NCI-H2081 treated with DMSO at 0.1 percent for 48 hours (cell line): ENCODE measurements around the gene LRRC2.
"Not testable (repeated sequence)": the region's sequence is repeated elsewhere in the genome, so short reads cannot be mapped to it uniquely, and the experiment has no call there.

Experiments used
- DNase-seq: peaks from one replicate; lab custom pipeline; 2025; lab: John Stamatoyannopoulos, UW

Gene LRRC2

DNA sequence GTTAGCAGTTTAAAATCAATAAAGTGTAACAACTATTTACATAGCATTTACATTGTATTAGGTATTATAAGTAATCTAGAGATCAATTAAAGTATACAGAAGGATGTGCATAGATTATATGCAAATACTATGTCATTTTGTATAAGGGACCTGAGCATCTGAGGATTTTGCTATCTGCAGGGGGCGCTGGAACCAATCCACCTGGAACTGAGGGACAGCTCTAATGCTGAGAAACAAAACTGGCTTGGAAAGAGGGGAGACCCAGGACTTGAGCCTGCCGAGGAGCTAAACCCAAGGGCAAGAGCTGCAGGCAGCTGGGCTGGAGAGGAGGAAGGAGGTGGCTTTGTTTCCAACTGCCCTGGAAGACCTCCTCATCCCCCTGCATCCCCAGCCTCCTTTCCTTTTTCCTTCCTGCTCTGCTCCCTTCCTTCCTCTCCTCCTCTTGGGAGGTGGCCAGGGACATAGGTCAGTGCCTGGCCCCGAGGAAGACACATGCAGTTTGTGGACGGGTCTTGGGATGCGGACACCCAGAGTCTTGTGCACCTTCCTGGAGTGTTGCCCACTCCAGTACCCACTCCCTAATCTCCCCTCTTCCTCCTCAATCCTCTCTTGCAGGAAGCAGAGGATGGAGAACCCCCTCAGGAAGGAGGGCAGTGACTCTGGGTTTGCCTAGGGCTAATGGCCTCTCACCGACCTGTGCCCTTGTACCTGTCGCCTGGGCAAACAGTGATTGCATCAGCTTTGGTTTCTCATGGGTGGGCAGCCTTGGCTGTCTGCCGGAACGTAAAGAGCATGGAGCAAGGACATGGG lies 69.2 kb downstream of the LRRC2 start:
- DNase-seq = no peak

- DNase-seq = no peak
Observed at GRCh38 chr3:46495901-46496456, 70.1 kb downstream of the LRRC2 start.

DNA sequence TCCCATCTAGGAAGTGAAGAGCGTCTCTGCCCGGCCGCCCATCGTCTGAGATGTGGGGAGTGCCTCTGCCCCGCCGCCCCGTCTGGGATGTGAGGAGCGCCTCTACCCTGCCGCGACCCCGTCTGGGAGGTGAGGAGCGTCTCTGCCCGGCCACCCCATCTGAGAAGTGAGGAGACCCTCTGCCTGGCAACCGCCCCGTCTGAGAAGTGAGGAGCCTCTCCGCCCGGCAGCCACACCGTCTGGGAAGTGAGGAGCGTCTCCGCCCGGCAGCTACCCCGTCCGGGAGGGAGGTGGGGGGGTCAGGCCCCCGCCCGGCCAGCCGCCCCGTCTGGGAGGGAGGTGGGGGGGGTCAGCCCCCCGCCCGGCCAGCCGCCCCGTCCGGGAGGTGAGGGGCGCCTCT lies 71.6 kb downstream of the LRRC2 start:
- not testable (repeated sequence) for DNase-seq

GRCh38 chr3:46492890-46493547 lies 73.1 kb downstream of the LRRC2 start:
- no peak for DNase-seq

GRCh38 chr3:46491089-46492070 lies 74.7 kb downstream of the LRRC2 start:
- DNase-seq = no peak

DNA sequence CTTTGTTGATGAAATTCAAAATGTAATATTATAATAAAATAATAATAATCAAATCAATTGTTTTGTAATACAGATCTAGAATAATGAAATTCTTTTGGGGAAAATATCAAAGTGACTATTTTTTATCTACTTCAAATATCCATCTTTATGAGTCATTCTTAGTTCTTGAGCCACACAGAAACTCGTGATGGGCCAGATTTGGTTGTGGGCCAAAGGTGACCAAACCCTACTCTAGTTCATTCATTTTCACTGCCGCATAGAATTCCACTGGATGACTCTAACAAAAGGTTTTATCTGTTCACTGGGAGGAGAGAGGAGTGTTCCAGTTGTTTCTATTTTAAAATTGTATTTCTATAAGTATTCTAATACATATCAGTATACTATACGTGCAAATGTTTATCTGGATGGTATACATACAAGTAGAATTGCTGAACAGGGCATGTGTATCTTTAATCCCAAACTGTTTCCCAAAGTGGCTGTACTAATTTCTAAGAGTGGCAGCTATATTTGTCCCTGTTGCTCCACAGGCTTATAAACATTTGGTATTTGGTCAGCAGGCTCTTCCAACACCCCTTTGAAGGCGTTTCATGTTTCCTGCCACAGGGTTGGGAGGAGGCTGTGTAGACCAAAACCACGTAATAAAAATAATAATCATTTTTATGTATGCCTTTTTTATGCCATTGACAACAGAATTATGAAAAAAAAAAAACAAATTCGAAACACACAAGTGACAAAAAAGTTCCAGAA lies 75.6 kb downstream of the LRRC2 start:
- no peak for DNase-seq

DNA sequence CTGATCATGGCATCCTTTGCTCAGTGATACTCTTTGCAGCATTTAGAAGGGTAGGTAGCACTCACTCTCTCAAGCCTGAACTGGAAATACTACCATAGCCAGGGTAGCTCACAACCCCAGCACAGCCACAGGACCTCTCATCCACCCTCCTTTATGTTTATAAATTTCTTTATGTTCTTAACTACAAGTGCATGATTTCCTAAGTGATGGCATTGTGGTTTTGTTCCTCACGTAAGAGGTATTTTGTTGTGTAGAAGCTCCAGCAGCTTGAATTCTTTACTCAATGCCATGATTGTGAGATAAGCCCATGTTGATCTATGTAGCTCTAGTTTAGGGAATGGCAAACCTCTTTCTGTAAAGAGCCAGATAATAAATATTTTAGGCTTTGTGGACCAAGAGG lies 76.2 kb downstream of the LRRC2 start:
- no peak for DNase-seq

- no peak for DNase-seq
Observed at GRCh38 chr3:46489381-46489780, 76.7 kb downstream of the LRRC2 start.

DNA sequence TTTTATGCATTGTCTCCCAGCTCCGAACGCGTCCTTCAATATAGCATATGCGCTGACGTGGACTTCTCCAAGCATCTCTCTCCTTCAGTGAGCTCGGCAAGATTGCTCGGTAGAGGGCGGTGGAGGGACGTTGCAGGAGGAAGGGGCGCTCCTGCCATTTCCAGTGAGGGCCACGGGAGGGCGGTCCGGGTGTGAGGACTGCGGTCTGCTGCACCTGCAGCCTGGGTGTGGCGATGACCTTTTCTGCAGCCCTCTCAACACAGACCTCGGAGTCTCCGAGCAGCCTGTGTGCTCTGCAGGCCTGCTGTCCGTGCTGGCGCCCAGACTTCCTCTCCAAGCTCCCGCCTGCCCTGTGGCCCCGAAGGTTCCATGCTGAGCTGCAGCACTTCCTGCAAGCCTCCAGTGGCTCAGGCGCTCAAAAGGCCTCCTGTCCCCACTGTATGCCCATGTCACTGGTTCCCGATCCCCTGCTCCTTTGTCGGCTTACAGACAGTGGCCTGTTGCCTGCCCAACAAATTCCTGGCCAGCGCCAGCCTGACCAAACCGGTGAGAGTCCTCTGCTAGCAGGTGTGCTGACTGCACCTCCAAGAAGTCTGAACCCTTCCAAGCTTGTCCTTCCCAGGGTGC lies 77.3 kb downstream of the LRRC2 start:
- no peak for DNase-seq

GRCh38 chr3:46485779-46486175 lies 80.3 kb downstream of the LRRC2 start:
- no peak for DNase-seq

DNA sequence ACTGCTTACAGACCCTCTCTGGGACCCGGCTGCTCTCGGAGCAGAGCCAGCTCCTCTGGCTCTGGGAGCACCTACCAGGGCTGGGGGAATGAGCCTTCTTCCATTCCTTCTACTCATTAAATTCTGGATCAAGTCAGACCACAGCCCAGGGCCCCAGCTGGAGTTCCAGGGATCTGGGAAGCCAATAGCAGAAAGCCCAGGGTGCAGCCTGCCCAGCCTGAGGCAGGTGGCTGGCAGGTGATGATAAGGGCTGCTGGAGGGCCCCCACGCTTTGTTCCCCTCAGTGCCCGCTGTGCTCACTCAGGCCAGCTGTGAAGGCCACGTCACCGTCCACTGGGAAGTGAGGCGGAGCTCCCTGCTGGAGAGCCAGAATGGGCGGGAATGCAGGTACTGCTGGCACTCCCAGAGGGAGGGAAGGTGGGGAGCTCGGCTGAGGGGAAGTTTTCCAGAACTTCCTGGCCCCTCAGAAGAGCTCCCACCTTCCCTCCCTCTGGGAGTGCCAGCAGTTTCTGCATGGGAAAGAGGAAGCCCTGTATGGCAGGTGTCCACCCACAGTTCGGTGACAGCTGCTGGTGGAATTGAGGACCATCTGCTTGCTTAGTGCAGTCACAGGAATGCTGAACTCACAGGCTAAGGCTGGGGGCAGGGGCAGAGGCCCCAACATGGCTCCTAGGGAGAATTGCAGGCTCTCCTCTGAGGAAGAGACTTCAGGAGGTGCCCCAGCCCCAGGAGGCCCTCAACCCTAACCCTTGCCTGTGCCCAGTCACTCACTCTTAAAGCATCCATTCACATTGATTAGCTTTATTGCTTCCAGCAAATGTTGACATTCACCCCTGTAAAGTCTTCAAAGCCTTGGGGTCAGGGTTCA lies 81.0 kb downstream of the LRRC2 start:
- DNase-seq = no peak

GRCh38 chr3:46484388-46484787 lies 81.7 kb downstream of the LRRC2 start:
- no peak for DNase-seq

GRCh38 chr3:46483825-46484224 lies 82.3 kb downstream of the LRRC2 start:
- DNase-seq = no peak

GRCh38 chr3:46482632-46483350 lies 83.3 kb downstream of the LRRC2 start:
- no peak for DNase-seq

DNA sequence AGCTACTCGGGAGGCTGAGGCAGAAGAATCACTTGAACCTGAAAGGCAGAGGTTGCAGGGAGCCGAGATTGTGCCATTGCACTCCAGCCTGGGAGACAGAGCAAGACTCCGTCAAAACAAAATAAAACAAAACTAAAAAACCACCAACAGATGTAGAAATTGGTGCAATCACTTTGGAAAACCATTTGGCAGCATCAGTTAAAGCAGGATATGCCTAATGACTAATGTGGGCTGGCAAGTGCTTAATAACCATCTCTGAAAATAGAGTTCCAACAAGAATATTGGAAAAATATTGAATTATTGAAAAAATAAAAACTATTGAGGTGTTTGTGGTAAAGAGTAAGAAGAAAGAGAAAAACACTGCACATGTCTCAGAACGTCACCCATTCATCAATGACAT lies 84.5 kb downstream of the LRRC2 start:
- DNase-seq = no peak

GRCh38 chr3:46480491-46481195 lies 85.5 kb downstream of the LRRC2 start:
- no peak for DNase-seq

DNA sequence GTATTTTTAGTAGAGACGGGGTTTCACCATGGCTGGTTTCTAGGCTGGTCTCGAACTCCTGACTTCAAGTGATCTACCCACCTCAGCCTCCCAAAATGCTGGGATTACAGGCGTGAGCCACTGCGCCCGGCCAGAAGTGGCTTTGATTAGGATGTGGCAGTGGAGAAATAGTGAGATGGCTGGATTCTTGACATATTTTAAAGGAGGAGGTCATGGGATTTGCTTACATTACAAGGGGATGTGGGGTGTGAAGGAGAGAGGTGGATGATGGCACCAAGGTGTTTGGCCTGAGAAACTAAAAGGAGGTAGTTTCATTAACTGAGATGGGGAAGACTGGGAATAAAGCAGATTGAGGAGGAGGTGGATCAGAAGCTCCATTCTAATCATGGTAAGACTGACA lies 86.4 kb downstream of the LRRC2 start:
- DNase-seq = no peak

GRCh38 chr3:46479021-46479420 lies 87.1 kb downstream of the LRRC2 start:
- no peak for DNase-seq

GRCh38 chr3:46478341-46478740 lies 87.8 kb downstream of the LRRC2 start:
- DNase-seq = no peak
